ENCODE results near the gene AKAP8L.
"Not testable (repeated sequence)": the region's sequence is repeated elsewhere in the genome, so short reads cannot be mapped to it uniquely, and the experiment has no call there.

The AKAP8L gene

DNA sequence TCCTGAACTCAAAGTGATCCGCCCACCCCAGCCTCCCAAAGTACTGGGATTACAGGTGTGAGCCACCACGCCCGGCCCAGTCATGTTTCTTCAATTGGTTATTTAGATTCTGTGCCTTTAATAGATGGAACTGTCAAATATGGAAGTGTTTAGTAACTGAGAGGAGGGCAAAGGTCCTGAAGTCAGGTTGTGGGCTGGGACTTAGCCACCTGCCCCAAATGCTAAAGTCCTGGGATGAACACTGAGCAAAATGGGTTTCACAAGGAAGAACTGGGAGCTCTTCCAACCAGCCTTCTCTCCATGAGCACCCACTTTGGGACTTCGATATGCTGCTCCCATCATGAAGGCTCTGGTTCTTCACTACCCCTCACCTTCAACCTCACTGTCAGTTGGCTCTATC lies 60.9 kb downstream of the AKAP8L start:
- H3K36me3 ChIP-seq (ENCODE audit: insufficient read depth, low read length) = peaks cover 82% of the 10 kb centered on the region
- DNase-seq = no peak
- no peaks in the 10 kb centered on the region for H3K9me3 ChIP-seq (ENCODE audit: insufficient read depth, low read length, severe bottlenecking)
- no peak for ATAC-seq (ENCODE audit: insufficient read depth, low read depth)
- no peaks in the 10 kb centered on the region for H3K4me1 ChIP-seq (ENCODE audit: insufficient read depth, low read length)
- peaks cover 4% of the 10 kb centered on the region; the same call in 1 of the 2 replicates for H3K79me2 ChIP-seq (ENCODE audit: insufficient read depth, low read length)
- H3K27me3 ChIP-seq (ENCODE audit: insufficient read depth, low read length, poor library complexity) = no peaks in the 10 kb centered on the region
- H4K20me1 ChIP-seq (ENCODE audit: insufficient read depth, low read length) = 0 out of 2 replicates have a peak, but pooled peaks cover 5% of the 10 kb centered on the region
- H3K9ac ChIP-seq (ENCODE audit: low read depth, low read length) = no peak overlapping the region
- H2AFZ ChIP-seq (ENCODE audit: low read depth, low read length) = no peak overlapping the region
- no peak overlapping the region for H3K27ac ChIP-seq (ENCODE audit: low read length)
- no peak overlapping the region for H3K4me2 ChIP-seq (ENCODE audit: insufficient read depth, low read length)
- H3K4me3 ChIP-seq (ENCODE audit: low read depth in 1 of 2, low read length in 2 of 2) = no peak overlapping the region
- no peak for TF ChIP-seq EZH2 (IDR thresholded peaks at IDR 0.05; ENCODE audit: borderline replicate concordance, low read depth, low read length, severe bottlenecking)
- TF ChIP-seq, protein P1, sequence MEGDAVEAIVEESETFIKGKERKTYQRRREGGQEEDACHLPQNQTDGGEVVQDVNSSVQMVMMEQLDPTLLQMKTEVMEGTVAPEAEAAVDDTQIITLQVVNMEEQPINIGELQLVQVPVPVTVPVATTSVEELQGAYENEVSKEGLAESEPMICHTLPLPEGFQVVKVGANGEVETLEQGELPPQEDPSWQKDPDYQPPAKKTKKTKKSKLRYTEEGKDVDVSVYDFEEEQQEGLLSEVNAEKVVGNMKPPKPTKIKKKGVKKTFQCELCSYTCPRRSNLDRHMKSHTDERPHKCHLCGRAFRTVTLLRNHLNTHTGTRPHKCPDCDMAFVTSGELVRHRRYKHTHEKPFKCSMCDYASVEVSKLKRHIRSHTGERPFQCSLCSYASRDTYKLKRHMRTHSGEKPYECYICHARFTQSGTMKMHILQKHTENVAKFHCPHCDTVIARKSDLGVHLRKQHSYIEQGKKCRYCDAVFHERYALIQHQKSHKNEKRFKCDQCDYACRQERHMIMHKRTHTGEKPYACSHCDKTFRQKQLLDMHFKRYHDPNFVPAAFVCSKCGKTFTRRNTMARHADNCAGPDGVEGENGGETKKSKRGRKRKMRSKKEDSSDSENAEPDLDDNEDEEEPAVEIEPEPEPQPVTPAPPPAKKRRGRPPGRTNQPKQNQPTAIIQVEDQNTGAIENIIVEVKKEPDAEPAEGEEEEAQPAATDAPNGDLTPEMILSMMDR (IDR thresholded peaks at IDR 0.05; ENCODE audit: borderline replicate concordance, extremely low read depth, low read length, poor library complexity, severe bottlenecking) = no peak

DNA sequence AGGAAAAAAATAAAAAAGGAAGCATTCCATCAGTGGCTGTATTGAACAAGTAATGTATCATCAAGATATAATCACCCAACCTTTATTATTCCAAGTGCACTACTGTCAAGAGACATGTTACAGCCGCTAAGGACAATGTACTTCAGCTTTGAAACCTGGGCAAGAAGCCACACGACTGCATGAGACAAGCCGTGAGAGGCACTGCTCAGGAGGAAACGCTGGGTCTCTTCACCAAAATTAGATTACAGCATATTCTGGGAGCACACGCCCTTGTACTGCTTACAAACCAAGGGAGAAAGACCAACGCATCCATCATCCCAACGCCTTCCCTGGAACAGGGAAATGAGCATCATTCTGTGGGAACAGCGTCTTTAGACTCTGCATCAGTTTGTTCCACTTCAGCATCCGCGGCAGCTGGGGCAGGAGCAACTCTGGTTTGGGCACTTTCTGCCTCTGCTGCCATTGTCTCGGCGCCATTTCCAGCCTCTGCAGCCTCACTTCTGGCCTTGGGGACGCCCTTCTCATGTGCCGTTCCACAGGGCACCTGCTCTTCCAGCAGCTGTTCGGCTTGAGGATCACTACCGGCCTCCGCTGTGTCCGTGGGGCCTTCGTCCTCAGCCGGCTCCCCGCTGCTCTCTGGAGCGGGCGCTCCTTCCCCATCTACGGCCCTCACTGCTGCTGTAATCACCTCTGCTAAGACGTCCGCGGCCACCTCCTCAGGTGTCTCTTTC lies 64.1 kb downstream of the AKAP8L start:
- no peaks in the 10 kb centered on the region for H3K9me3 ChIP-seq (ENCODE audit: insufficient read depth, low read length, severe bottlenecking)
- peaks cover 4% of the 10 kb centered on the region; the same call in 1 of the 2 replicates for H3K79me2 ChIP-seq (ENCODE audit: insufficient read depth, low read length)
- H3K27ac ChIP-seq (ENCODE audit: low read length) = no peak overlapping the region
- peaks cover 63% of the 10 kb centered on the region for H3K36me3 ChIP-seq (ENCODE audit: insufficient read depth, low read length)
- no peaks in the 10 kb centered on the region for H3K4me1 ChIP-seq (ENCODE audit: insufficient read depth, low read length)
- no peak for TF ChIP-seq EZH2 (IDR thresholded peaks at IDR 0.05; ENCODE audit: borderline replicate concordance, low read depth, low read length, severe bottlenecking)
- TF ChIP-seq, protein P1 (IDR thresholded peaks at IDR 0.05; ENCODE audit: borderline replicate concordance, extremely low read depth, low read length, poor library complexity, severe bottlenecking) = no peak
- no peak overlapping the region for H3K9ac ChIP-seq (ENCODE audit: low read depth, low read length)
- no peak overlapping the region for H3K4me2 ChIP-seq (ENCODE audit: insufficient read depth, low read length)
- DNase-seq (no peak), ATAC-seq (ENCODE audit: insufficient read depth, low read depth) (no peak)
- H2AFZ ChIP-seq (ENCODE audit: low read depth, low read length) = no peak overlapping the region
- no peak overlapping the region for H3K4me3 ChIP-seq (ENCODE audit: low read depth in 1 of 2, low read length in 2 of 2)
- 0 out of 2 replicates have a peak, but pooled peaks cover 5% of the 10 kb centered on the region for H4K20me1 ChIP-seq (ENCODE audit: insufficient read depth, low read length)
- no peaks in the 10 kb centered on the region for H3K27me3 ChIP-seq (ENCODE audit: insufficient read depth, low read length, poor library complexity)

DNA sequence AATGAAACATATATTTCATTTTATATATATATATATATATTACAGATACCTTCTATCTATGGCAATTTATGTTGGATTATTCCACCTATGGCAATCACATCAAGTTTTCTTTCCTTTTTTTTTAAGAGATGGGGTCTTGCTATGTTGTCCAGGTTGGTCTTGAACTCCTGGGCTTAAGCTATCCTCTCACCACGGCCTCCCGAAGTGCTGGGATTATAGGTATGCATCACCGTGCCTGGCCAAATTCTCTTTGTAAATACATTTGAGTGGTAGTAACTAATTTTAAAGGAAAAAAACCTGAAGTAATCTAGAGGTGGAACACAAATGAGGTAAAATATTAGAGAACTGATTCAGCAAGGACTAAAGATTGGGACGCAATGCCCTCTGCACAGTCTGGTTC lies 64.9 kb downstream of the AKAP8L start:
- no peaks in the 10 kb centered on the region for H3K27me3 ChIP-seq (ENCODE audit: insufficient read depth, low read length, poor library complexity)
- ATAC-seq (ENCODE audit: insufficient read depth, low read depth) (no peak), DNase-seq (no peak)
- no peak overlapping the region for H3K4me3 ChIP-seq (ENCODE audit: low read depth in 1 of 2, low read length in 2 of 2)
- peaks cover 55% of the 10 kb centered on the region for H3K36me3 ChIP-seq (ENCODE audit: insufficient read depth, low read length)
- no peak overlapping the region for H3K9ac ChIP-seq (ENCODE audit: low read depth, low read length)
- peaks cover 4% of the 10 kb centered on the region; the same call in 1 of the 2 replicates for H3K79me2 ChIP-seq (ENCODE audit: insufficient read depth, low read length)
- no peaks in the 10 kb centered on the region for H3K4me1 ChIP-seq (ENCODE audit: insufficient read depth, low read length)
- no peaks in the 10 kb centered on the region for H3K9me3 ChIP-seq (ENCODE audit: insufficient read depth, low read length, severe bottlenecking)
- no peak overlapping the region for H3K4me2 ChIP-seq (ENCODE audit: insufficient read depth, low read length)
- no peak overlapping the region for H3K27ac ChIP-seq (ENCODE audit: low read length)
- H2AFZ ChIP-seq (ENCODE audit: low read depth, low read length) = no peak overlapping the region
- TF ChIP-seq, protein P1 (IDR thresholded peaks at IDR 0.05; ENCODE audit: borderline replicate concordance, extremely low read depth, low read length, poor library complexity, severe bottlenecking) = no peak
- no peak for TF ChIP-seq EZH2 (IDR thresholded peaks at IDR 0.05; ENCODE audit: borderline replicate concordance, low read depth, low read length, severe bottlenecking)
- 0 out of 2 replicates have a peak, but pooled peaks cover 5% of the 10 kb centered on the region for H4K20me1 ChIP-seq (ENCODE audit: insufficient read depth, low read length)

DNA sequence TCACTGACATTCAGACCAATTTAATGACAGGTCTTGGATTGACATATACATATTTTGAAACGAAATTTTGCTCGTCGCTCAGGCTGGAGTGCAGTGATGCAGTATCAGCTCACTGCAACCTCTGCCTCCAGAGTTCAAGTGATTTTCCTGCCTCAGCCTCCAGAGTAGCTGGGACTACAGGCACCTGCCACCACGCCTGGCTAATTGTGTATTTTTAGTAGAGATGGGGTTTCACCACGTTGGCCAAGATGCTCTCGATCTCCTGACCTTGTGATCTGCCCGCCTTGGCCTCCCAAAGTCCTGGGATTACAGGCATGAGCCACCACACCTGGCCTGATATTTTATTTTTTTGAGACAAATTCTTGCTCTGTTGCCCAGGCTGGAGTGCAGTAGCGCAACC lies 66.3 kb downstream of the AKAP8L start:
- not testable (repeated sequence) for H2AFZ ChIP-seq (ENCODE audit: low read depth, low read length); DNase-seq; H3K27me3 ChIP-seq (ENCODE audit: insufficient read depth, low read length, poor library complexity); H3K9me3 ChIP-seq (ENCODE audit: insufficient read depth, low read length, severe bottlenecking); H3K79me2 ChIP-seq (ENCODE audit: insufficient read depth, low read length); H3K9ac ChIP-seq (ENCODE audit: low read depth, low read length); H3K4me3 ChIP-seq (ENCODE audit: low read depth in 1 of 2, low read length in 2 of 2); ATAC-seq (ENCODE audit: insufficient read depth, low read depth); H4K20me1 ChIP-seq (ENCODE audit: insufficient read depth, low read length); H3K27ac ChIP-seq (ENCODE audit: low read length); H3K4me2 ChIP-seq (ENCODE audit: insufficient read depth, low read length); H3K4me1 ChIP-seq (ENCODE audit: insufficient read depth, low read length)
- H3K36me3 ChIP-seq (ENCODE audit: insufficient read depth, low read length) = peaks cover 41% of the 10 kb centered on the region

DNA sequence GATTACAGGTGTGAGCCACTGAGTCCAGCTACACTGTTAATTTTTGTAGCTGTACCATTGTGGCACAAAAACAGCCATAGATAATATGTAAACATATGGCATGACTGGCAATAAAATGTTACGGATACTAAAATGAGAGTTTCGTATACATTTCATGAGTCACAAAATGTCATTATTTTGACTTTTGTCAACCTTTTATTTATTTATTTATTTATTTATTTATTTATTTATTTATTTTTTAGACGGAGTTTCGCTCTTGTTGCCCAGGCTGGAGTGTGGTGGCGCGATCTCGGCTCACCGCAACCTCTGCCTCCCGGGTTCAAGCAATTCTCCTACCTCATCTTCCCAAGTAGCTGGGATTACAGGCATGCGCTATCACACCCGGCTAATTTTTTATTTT lies 77.5 kb downstream of the AKAP8L start:
- not testable (repeated sequence) for H3K4me3 ChIP-seq (ENCODE audit: low read depth in 1 of 2, low read length in 2 of 2); H3K27ac ChIP-seq (ENCODE audit: low read length); H3K4me2 ChIP-seq (ENCODE audit: insufficient read depth, low read length); DNase-seq; H3K9ac ChIP-seq (ENCODE audit: low read depth, low read length); H4K20me1 ChIP-seq (ENCODE audit: insufficient read depth, low read length); H2AFZ ChIP-seq (ENCODE audit: low read depth, low read length); H3K79me2 ChIP-seq (ENCODE audit: insufficient read depth, low read length); H3K9me3 ChIP-seq (ENCODE audit: insufficient read depth, low read length, severe bottlenecking); H3K27me3 ChIP-seq (ENCODE audit: insufficient read depth, low read length, poor library complexity); H3K4me1 ChIP-seq (ENCODE audit: insufficient read depth, low read length); ATAC-seq (ENCODE audit: insufficient read depth, low read depth); H3K36me3 ChIP-seq (ENCODE audit: insufficient read depth, low read length)
